GM12878 (cell line): ENCODE results near the gene ST6GALNAC3. TPM values are rescaled to one million over a fixed set of nuclear protein-coding genes. Genes with fewer than 3 reads are reported as not detected.

Experiments used
- ATAC-seq: fragments of 200-7000 bp; cut with Tn5 transposase; 3 replicates; pipeline ENCODE4 v1.9.1; 2020; ENCODE audit warnings: mild to moderate bottlenecking, moderate library complexity
- BruUV-seq: library from RNA; stranded (reverse); fragments of 400-500 nt; replicated peaks from 2 replicates; lab custom pipeline; 2021; lab: Mats Ljungman, UMichigan
- CTCF ChIA-PET: fragments of 300-600 bp; sonication (Branson Sonifier 250); formaldehyde crosslinking; extraction: SDS; loops from one replicate; lab custom pipeline; 2021; ENCODE audit warnings: inconsistent platforms; lab: Yijun Ruan, JAX
- POLR2A ChIA-PET: fragments of 350-600 bp; formaldehyde crosslinking; extraction: SDS; loops from one replicate; lab custom pipeline; 2021; ENCODE audit warnings: inconsistent platforms; lab: Charles Lee
- RAD21 ChIA-PET: fragments of 300-600 bp; sonication (Branson Sonifier 250); formaldehyde crosslinking; loops from one replicate; lab custom pipeline; 2023; ENCODE audit warnings: antibody characterized with exemption; ENCODE audit not compliant: unreplicated experiment; lab: Charles Lee
- SMC1A ChIA-PET: fragments of 300-600 bp; sonication (Branson Sonifier 250); formaldehyde crosslinking; loops from one replicate; lab custom pipeline; 2023; ENCODE audit not compliant: unreplicated experiment, uncharacterized antibody; lab: Charles Lee
- DNase-seq: peaks from one replicate; pipeline ENCODE4 v3.0.0-alpha.2; 2011; ENCODE audit warnings: low read depth, low spot score
- FAIRE-seq: peaks from 3 replicates; lab custom pipeline; 2011; peaks lifted over from hg19 to GRCh38; lab: Jason Lieb, UNC
- H2AFZ ChIP-seq: 2 replicates; pipeline ENCODE4 v1.6.0; 2011; ENCODE audit warnings: low read depth, low read length, control low read depth; ENCODE audit not compliant: control insufficient read depth
- H3K27ac ChIP-seq: 2 replicates; pipeline ENCODE4 v1.5.1; 2011; ENCODE audit warnings: control low read depth; ENCODE audit not compliant: control insufficient read depth, insufficient read depth
- H3K27me3 ChIP-seq, 2 experiments: replicated peaks in 1 of 2; 2 replicates each; pipeline versions ENCODE4 v1.6.0 to v1.6.1; 2011; ENCODE audit warnings: low read length in 1 of 2; ENCODE audit not compliant: control insufficient read depth in 2 of 2, insufficient read depth in 2 of 2
- H3K36me3 ChIP-seq, 2 experiments: 2 replicates each; pipeline ENCODE4 v1.5.1; 2011; ENCODE audit warnings: low read length in 1 of 2; ENCODE audit not compliant: control insufficient read depth in 2 of 2, insufficient read depth in 2 of 2
- H3K4me1 ChIP-seq: 2 replicates; pipeline ENCODE4 v1.6.1; 2011; ENCODE audit warnings: mild to moderate bottlenecking, low read length, moderate library complexity, mixed read lengths; ENCODE audit not compliant: control insufficient read depth, insufficient read depth
- H3K4me2 ChIP-seq: 2 replicates; pipeline ENCODE4 v1.6.0; 2011; ENCODE audit warnings: control low read depth; ENCODE audit not compliant: control insufficient read depth, insufficient read depth
- H3K4me3 ChIP-seq: fragments of 200-600 bp; sonication (generic); 2 replicates; pipeline ENCODE4 v1.5.1; 2016
- H3K79me2 ChIP-seq: 2 replicates; pipeline ENCODE4 v1.6.0; 2011; ENCODE audit warnings: low read length; ENCODE audit not compliant: control insufficient read depth, insufficient read depth
- H3K9ac ChIP-seq: 2 replicates; pipeline ENCODE4 v1.8.0; 2011; ENCODE audit warnings: low read length, control low read depth, mixed read lengths; ENCODE audit not compliant: control insufficient read depth, insufficient read depth
- H3K9me3 ChIP-seq: replicated peaks from 3 replicates; pipeline ENCODE4 v1.5.1; 2011; ENCODE audit warnings: mild to moderate bottlenecking, low read length; ENCODE audit not compliant: control insufficient read depth, insufficient read depth
- H4K20me1 ChIP-seq: 2 replicates; pipeline ENCODE4 v1.6.0; 2011; ENCODE audit not compliant: control insufficient read depth, insufficient read depth
- ATF3 ChIP-seq: IDR thresholded peaks from 2 replicates; pipeline ENCODE4 v1.6.1; 2011; ENCODE audit warnings: low read depth, mild to moderate bottlenecking, low read length, moderate library complexity, borderline replicate concordance; ENCODE audit errors: extremely low read depth
- CHD2 ChIP-seq: IDR thresholded peaks from 2 replicates; pipeline ENCODE4 v1.6.1; 2011; ENCODE audit warnings: low read depth, low read length, improper control_type of control experiment, borderline replicate concordance
- IKZF2 ChIP-seq, 2 experiments: fragments of 450-650 bp; IDR thresholded peaks; 2 replicates each; pipeline ENCODE4 v1.6.1; 2017; ENCODE audit warnings: mild to moderate bottlenecking in 2 of 2, moderate library complexity in 2 of 2
- IRF4 ChIP-seq: IDR thresholded peaks from 2 replicates; pipeline ENCODE4 v1.6.1; 2011; ENCODE audit warnings: low read depth, low read length
- RAD21 ChIP-seq: IDR thresholded peaks from 2 replicates; pipeline ENCODE4 v1.6.1; 2011; ENCODE audit warnings: mild to moderate bottlenecking, low read depth, low read length, moderate library complexity; ENCODE audit not compliant: insufficient read depth
- RELA ChIP-seq: fragments of 450-650 bp; IDR thresholded peaks from 2 replicates; pipeline ENCODE4 v1.8.0; 2014; ENCODE audit warnings: borderline replicate concordance; ENCODE audit not compliant: partially characterized antibody
- SMAD5 ChIP-seq: IDR thresholded peaks from 2 replicates; pipeline ENCODE4 v1.6.1; 2016; ENCODE audit warnings: antibody characterized with exemption, low read depth
- SREBF1 ChIP-seq: IDR thresholded peaks from 2 replicates; pipeline ENCODE4 v1.6.1; 2012; ENCODE audit warnings: mild to moderate bottlenecking, low read length
- SRF ChIP-seq, 2 experiments: IDR thresholded peaks; 2 replicates each; pipeline ENCODE4 v1.6.1; 2011; ENCODE audit warnings: low read depth in 2 of 2, low read length in 2 of 2, mild to moderate bottlenecking in 1 of 2, moderate library complexity in 1 of 2
- TCF12 ChIP-seq: IDR thresholded peaks from 2 replicates; pipeline ENCODE4 v1.6.1; 2011; ENCODE audit warnings: low read depth, mild to moderate bottlenecking, low read length
- ZNF384 ChIP-seq: IDR thresholded peaks from 2 replicates; pipeline ENCODE4 v1.6.1; 2012; ENCODE audit warnings: low read depth, mild to moderate bottlenecking, low read length, improper control_type of control experiment, borderline replicate concordance
- ZZZ3 ChIP-seq: IDR thresholded peaks from 2 replicates; pipeline ENCODE4 v1.6.1; 2011; ENCODE audit warnings: low read depth; ENCODE audit not compliant: control insufficient read depth, insufficient read length
- WGBS: methylation state at CpG from one replicate; pipeline ENCODE4 v1.1.6; 2016; ENCODE audit warnings: low lambda C conversion rate; ENCODE audit not compliant: insufficient replicate concordance, insufficient coverage; ENCODE audit errors: missing lambda C conversion rate; 5-methylcytosine and 5-hydroxymethylcytosine counted together
- in situ Hi-C: fragments of 300-500 bp; cut with MboI; formaldehyde crosslinking; loops from 9 replicates; pipeline ENCODE4 v1.14.3; 2018; ENCODE audit warnings: mixed read lengths
- intact Hi-C: fragments of 100-400 bp; cut with micrococcal nuclease; formaldehyde crosslinking; loops from one replicate; pipeline ENCODE4 v1.14.2; 2022; ENCODE audit not compliant: unreplicated experiment
- polyA plus RNA-seq, 11 experiments: library from polyadenylated mRNA; depleted of rRNA in 4 of 11; unstranded in 6 of 11; stranded (reverse) in 5 of 11; fragments of >200 nt; fragmentation: Nextera tagmentation in 4 of 11; fragmentation: Illumina TruSeq in 1 of 11; extraction: Ambion mirVana in 4 of 11; extraction: Trizol in 1 of 11; gene quantifications; 1 replicate in 1 of 11; 2 replicates in 10 of 11; pipeline versions ENCODE4 v1.2.1 to v1.2.3, GENCODE V29; 2011 to 2016; ENCODE audit warnings: inconsistent platforms in 2 of 11, missing spikeins in 2 of 11, low read depth in 1 of 11
- total RNA-seq, 4 experiments: library from RNA; depleted of rRNA in 3 of 4; stranded (reverse); fragments of >200 nt in 3 of 4; fragmentation: Illumina TruSeq in 1 of 4; extraction: Trizol in 1 of 4; gene quantifications; 2 replicates each; pipeline versions ENCODE4 v1.2.1 to v1.2.3, GENCODE V29; 2013 to 2021

ST6GALNAC3 gene
- total and polyA plus RNA-seq, 10 of the 15 experiments (the other 5 are each of a cell fraction or from before 2014, with no cell fraction given): 0.04 to 0.68 (median 0.18) TPM; not detected in 3

GRCh38 chr1:76591963-76592362, 517.4 kb downstream of the ST6GALNAC3 start:
- intact Hi-C loops: no loop called here
- Histone ChIP-seq H2AFZ (no peak overlapping the region), H3K4me1 (no peaks in the 10 kb centered on the region), H3K36me3 (no peaks in the 10 kb centered on the region), H3K4me2 (no peak overlapping the region), H4K20me1 (no peaks in the 10 kb centered on the region), H3K27ac (no peak overlapping the region), H3K79me2 (no peaks in the 10 kb centered on the region), H3K4me3 (no peak overlapping the region), H3K9me3 (no peaks in the 10 kb centered on the region), H3K27me3 (no peaks in the 10 kb centered on the region), H3K9ac (no peak overlapping the region)
- in situ Hi-C loops: no loop called here
- DNase-seq: no peak
- no peak for TF ChIP-seq TCF12
- TF ChIP-seq RAD21: no peak
- no peak for TF ChIP-seq ZNF384
- TF ChIP-seq RELA: no peak
- no peak for TF ChIP-seq SRF (IDR thresholded peaks at IDR 0.05; ENCODE audit: low read depth in 2 of 2, low read length in 2 of 2)
- no peak for TF ChIP-seq IKZF2 (IDR thresholded peaks at IDR 0.05)
- no peak for TF ChIP-seq ZZZ3
- TF ChIP-seq SREBF1: no peak
- TF ChIP-seq ATF3: no peak
- no peak for TF ChIP-seq SMAD5
- TF ChIP-seq IRF4: no peak
- TF ChIP-seq CHD2: no peak
- SMC1A ChIA-PET: no interaction called here
- no TSS peak for BruUV-seq
- RAD21 ChIA-PET: no interaction called here
- WGBS: 6% methylated on average over 2 of the region's 2 CpGs
- ATAC-seq: no peak
- POLR2A ChIA-PET: no interaction called here
- CTCF ChIA-PET: no interaction called here
- no peak for FAIRE-seq
